K562 treated with DMSO at 1 percent for 12 hours (cell line): ENCODE measurements around the gene ZNF226. TPM values are rescaled to one million over a fixed set of nuclear protein-coding genes. Genes with fewer than 3 reads are reported as not detected.

Experiments
- total RNA-seq: library from RNA; unstranded; fragments of 300-600 nt; gene quantifications from 2 replicates; pipeline ENCODE4 v1.2.3, GENCODE V29; 2022; ENCODE audit not compliant: insufficient read depth

The ZNF226 gene
- 8.9 and 15.3 TPM in 2 replicates for total RNA-seq

DNA sequence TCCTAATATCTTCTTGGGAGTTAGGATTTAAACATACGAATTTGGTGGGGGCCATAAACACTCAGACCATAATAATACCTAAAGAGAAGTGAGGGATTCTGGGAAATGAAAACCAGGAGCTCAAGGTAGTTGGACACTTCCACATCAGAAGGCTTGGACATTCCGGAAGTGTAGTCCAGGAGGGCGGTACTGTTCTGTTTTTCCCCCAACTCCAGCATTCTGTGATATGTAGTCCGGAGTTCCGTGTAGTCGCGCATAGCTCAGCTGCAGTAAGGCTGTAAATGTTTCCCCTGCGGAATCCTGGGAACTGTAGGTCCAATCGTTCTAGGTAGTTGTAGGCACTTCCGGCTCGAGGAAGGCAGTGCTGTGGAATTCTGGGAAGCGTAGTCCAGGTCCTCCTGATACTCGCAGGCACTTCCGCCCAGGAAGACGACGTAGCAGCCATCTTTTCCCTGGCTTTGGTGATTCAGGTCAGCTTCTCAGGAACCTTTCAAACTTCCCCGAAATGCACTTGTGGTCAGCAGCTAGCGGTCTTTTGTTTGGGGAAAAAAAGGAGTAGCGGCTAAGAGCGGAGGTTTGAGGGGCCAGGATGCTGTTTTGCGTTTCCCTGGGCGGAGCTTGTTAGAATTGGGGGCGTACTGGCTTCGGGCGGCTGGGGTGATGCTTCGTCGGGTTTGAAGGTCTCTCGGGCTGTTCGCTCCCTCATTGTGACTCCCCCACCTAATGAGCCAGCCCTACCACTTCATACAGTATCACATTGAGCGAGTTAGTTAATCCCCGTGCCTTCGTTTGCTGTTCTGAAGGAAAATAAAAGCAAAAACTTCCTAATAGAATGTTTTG, at the start of gene ZNF226:
TSS of gene ZNF226 (plus strand) at position 428 of the 840 bp plus-strand sequence. CDS start 4,981 bp downstream, outside the sequence.

GRCh38 chr19:44141191-44142058, 23.5 kb upstream of the ZNF226 start, which contains the start of gene ZNF234:
Gene ZNF234 (plus strand): TSS chr19:44141554. CDS start chr19:44144633, 3,079 bp downstream.

DNA sequence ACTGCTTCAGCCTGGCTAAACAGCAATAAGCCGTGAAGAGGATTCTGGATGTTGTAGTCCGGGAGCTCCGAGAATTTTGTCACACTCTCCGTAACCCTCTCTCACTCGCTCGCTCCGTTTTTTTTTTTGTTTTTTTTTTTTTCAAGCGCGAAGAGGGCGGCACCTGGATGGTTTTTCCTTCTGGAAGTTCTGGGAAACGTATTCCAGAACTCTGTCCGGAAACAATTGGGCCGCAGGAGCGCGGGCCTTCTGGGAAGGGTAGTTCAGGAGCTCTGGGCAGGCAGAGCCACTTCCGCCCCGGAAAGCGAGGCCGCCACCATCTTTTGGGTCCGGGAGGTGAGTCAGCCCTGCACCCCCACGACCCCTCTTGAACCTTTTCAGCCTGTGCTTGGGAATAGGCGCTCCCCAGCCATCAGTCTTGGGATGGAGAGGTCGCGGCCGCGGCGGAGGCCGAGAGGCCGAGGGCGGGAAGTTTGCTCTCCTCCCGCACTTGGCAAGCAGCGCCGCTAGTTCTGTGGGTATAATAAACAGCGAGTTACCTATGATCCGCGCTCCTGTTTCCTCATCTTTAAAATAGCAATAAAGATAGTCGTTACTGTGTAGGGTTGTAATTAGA, 47.5 kb downstream of the ZNF226 start, which contains the start of gene ZNF227:
TSS of gene ZNF227 (plus strand) at position 283 of the 616 bp plus-strand sequence. CDS start 5,261 bp downstream, outside the sequence.

Other genes starting within 250 kb of the ZNF226 start
- 1.6 and 7.4 TPM in 2 replicates for gene ZNF45, start 229.8 kb upstream of the ZNF226 start, total RNA-seq
- 0.60 TPM in 1 of 2 replicates, not detected in the other for gene ZNF221, start 213.9 kb upstream of the ZNF226 start, total RNA-seq
- not detected in 2 replicates for gene ZNF155, start 180.9 kb upstream of the ZNF226 start, total RNA-seq
- gene ZNF230, start 162.1 kb upstream of the ZNF226 start, total RNA-seq: 0.56 and 2.2 TPM in 2 replicates
- gene ZNF222, start 139.7 kb upstream of the ZNF226 start, total RNA-seq: 2.0 and 4.9 TPM in 2 replicates
- 1.2 and 2.3 TPM in 2 replicates for gene ZNF223, start 113.1 kb upstream of the ZNF226 start, total RNA-seq
- 0.31 TPM in 1 of 2 replicates, not detected in the other for gene ZNF284, start 92.9 kb upstream of the ZNF226 start, total RNA-seq
- gene ZNF224, start 70.7 kb upstream of the ZNF226 start, total RNA-seq: 5.7 and 7.4 TPM in 2 replicates
- 0.86 and 1.3 TPM in 2 replicates for gene ZNF225, start 51.7 kb upstream of the ZNF226 start, total RNA-seq
- gene ZNF234, start 23.5 kb upstream of the ZNF226 start, total RNA-seq: 0.16 and 1.4 TPM in 2 replicates
- 2.8 and 13.8 TPM in 2 replicates for gene ZNF227, start 47.4 kb downstream of the ZNF226 start, total RNA-seq
- 0.53 TPM in 1 of 2 replicates, not detected in the other for gene ZNF233, start 94.8 kb downstream of the ZNF226 start, total RNA-seq
- gene ZNF235, start 139.9 kb downstream of the ZNF226 start, total RNA-seq: 0.49 and 0.59 TPM in 2 replicates
- 0.37 TPM in 1 of 2 replicates, not detected in the other for gene ZNF112, start 191.6 kb downstream of the ZNF226 start, total RNA-seq
- gene ZNF285, start 236.5 kb downstream of the ZNF226 start, total RNA-seq: 0.38 TPM in 1 of 2 replicates, not detected in the other